Left renal cortex interstitium (tissue), 4 donors: ENCODE results near the gene RNF212. TPM values are rescaled to one million over a fixed set of nuclear protein-coding genes. Genes with fewer than 3 reads are reported as not detected.
A peak's percentile ranks its signal among the peaks of the same experiment; 100 is the strongest.
"Not testable (repeated sequence)": the region's sequence is repeated elsewhere in the genome, so short reads cannot be mapped to it uniquely, and the experiment has no call there.

Source experiments
- DNase-seq, 4 donors: peaks; one replicate each; pipeline ENCODE4 v3.0.0-alpha.2; 2013; ENCODE audit warnings: low read depth in 4 of 4, low spot score in 2 of 4, missing footprints in 1 of 4
- polyA plus RNA-seq, 4 donors: library from polyadenylated mRNA; unstranded; fragments of 120-200 nt; gene quantifications; one replicate each; pipeline ENCODE4 v1.2.1, GENCODE V29; 2013; ENCODE audit not compliant: insufficient read length in 4 of 4

The RNF212 gene
- polyA plus RNA-seq, 4 donors: 13.2 to 23.5 (median 17.0) TPM

- DNase-seq: peak in 1 of 4 donors; percentile 58
These were observed 40.4 kb downstream of the RNF212 start for GRCh38 chr4:1072830-1073446.

DNA sequence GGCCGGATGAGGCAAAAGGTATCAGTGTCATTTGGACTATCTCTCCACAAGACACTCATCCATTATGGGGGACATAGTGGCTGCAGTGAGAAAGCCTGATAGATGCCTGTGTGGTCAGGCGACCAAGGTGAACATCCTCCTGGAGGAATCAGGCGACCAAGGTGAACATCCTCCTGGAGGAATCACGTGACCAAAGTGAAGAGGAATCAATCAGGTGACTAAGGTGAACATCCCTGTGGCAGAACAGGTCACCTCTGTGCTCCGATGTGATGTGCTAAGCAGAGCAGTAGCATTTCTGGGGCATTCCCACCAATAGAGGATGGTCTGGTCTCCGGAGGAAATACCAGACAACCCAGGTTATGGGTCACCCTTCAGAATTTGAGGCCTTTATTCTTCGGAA, 44.0 kb downstream of the RNF212 start:
- no peak for DNase-seq

DNA sequence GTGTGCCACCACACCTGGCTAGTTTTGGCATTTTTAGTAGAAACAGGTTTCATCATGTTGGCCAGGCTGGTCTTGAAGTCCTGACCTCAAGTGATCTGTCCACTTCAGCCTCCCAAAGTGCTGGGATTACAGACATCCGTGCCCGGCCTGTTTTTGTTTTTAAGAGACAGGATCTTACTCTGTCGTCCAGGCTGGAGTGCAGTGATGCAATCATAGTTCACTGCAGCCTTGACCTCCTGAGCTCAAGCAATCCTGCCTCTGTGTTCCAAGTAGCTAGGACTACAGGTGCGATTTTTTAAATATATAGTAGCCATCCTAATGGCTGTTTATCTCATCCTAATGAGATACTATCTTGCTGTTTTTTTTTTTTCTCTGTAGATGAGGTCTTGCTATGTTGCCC, 47.6 kb downstream of the RNF212 start:
- DNase-seq: no peak

GRCh38 chr4:1062419-1062818, 50.9 kb downstream of the RNF212 start:
- no peak for DNase-seq

- no peak for DNase-seq
These were observed 51.6 kb downstream of the RNF212 start for GRCh38 chr4:1061760-1062159.

DNA sequence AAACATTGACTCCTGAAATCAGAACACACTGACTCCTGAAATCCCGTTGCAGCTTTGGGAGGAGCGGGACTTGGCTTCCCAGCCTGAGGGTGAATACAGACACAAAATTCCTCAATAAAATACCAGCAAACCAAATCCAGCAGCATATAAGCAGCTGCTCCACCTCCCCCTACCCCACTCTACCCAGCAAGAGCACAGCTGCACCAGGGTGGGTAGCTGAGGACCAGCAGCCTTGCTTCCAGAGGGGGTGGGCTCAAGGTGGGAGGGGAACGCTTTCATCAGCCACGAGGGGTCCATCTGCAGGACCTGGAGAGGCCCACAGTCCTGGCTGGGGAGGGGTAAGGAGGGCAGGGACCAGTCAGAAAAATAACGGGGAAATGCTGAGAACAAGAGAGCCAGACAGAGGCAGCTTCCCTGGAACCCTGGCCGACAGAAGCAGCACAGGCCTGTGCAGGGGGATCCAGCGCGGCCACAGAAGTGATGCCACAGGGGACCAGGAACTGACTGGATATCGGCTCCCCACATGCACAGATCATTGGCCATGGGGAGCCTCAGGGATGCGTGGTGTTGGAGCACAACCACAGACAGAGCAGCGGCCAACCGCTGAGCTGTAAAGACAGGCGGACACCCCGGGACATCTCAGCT, 52.2 kb downstream of the RNF212 start:
- no peak for DNase-seq

DNA sequence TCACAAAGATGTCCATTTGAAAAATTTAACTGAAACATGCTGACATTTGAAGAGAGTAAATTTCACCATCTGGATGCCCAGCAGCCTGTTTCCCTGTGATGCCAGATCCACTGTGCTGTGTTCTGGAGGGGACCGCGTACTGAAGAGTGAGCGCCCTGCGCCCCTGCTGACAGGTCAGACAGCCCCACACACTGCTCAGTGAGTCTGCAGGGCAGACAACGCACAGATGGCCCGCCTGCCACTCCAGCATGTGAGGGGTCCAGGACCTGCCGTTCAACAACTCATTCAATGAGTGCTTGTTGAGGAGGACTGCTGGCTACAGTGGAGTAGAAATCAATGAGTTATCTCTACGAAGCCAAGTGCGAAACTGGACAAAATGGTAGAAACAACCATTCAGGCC, 52.7 kb downstream of the RNF212 start:
- no peak for DNase-seq

- DNase-seq: no peak
These were observed 53.2 kb downstream of the RNF212 start for GRCh38 chr4:1060121-1060520.

GRCh38 chr4:1058997-1059665, 54.2 kb downstream of the RNF212 start:
- DNase-seq: no peak

- DNase-seq: no peak
These were observed 55.0 kb downstream of the RNF212 start for GRCh38 chr4:1058198-1058996.

DNA sequence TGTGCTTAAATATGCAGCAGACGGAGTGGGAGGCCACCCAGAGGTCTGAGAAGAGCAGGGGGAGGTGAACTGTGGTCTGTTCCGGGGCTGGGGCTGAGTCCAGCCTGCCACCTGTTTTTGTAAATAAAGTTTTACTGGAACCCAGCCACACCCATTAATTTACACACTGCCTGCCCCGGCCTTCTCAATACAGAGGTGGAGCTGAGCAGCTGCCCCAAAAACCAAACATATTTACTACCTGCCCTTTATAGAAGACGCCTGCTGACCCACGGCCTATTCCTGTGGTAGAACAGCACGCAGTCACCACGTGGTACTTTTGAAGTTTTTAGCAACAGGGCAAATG, 56.0 kb downstream of the RNF212 start:
- no peak for DNase-seq

DNA sequence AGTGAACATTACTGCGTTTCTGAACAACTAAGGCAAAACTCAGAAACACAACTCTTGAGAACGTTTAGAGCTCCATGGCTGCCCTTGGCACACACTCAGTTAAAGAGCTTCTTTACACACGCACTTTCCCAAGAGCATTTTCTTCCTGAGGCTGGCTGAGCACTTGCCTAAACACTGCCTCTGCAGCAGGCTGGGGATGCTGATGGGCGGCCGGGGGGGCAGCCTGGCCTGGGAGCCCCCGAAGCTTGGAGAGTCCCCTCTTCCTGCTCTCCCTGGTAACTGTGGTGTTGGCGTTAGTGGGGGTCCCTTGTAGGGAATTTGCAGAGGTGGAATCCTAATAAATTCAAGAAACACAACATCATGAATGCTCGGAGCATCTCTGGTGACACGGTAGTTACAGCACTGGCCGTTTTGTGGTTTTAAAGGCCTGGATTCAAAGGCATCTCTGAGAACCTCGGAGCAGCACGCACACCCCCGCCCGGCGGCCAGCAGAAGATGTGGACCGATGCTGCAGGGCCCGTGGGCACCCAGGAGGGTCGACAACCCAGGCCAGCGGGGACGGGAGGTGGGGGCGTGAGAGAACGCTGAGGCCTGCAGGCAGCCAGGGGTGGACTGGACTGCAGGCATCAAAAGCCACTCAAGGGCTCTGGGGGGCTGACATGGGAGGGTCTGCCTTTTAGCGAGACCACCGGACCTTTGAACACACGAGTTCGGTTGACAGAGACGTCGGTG, 56.5 kb downstream of the RNF212 start:
- DNase-seq: no peak

- no peak for DNase-seq
These were observed 57.4 kb downstream of the RNF212 start for GRCh38 chr4:1055721-1056590.

GRCh38 chr4:1055243-1055701, 58.1 kb downstream of the RNF212 start:
- DNase-seq: not testable (repeated sequence)

DNA sequence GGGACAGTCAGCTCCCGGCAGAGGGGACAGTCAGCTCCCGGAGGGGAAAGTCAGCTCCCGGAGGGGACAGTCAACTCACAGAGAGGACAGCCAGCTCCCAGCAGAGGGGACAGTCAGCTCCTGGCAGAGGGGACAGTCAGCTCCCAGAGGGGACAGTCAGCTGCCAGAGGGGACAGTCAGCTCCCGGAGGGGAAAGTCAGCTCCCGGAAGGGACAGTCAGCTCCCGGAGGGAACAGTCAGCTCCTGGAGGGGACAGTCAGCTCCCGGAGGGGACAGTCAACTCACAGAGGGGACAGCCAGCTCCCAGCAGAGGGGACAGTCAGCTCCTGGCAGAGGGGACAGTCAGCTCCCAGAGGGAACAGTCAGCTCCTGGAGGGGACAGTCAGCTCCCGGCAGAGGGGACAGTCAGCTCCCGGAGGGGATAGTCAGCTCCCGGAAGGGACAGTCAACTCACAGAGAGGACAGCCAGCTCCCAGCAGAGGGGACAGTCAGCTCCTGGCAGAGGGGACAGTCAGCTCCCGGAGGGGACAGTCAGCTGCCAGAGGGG, 58.6 kb downstream of the RNF212 start:
- DNase-seq: not testable (repeated sequence)

- not testable (repeated sequence) for DNase-seq
These were observed 59.5 kb downstream of the RNF212 start for GRCh38 chr4:1053891-1054290.

- DNase-seq: no peak
These were observed 60.2 kb downstream of the RNF212 start for GRCh38 chr4:1053080-1053661.

DNA sequence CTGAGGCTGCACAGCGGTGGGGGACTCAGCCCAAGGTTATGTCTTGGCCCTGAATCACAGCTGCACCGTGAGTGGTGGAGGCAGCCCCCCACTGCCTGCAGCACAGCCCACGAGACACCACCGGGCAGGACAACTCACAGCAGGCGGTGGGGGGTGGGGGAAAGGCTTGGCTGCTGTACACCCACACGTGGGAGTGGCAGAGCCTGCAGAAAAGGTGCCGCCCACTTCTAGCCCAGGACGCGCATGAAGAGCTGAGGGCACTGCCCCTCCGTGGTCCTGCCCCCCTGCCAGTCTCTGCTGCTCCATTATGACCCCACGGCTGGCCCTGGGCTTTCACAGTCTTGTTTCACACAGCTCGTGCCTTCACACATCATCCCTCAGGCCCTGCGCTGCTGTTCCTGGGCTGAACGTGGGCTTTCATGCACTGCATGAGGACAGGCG, 61.1 kb downstream of the RNF212 start:
- no peak for DNase-seq

DNA sequence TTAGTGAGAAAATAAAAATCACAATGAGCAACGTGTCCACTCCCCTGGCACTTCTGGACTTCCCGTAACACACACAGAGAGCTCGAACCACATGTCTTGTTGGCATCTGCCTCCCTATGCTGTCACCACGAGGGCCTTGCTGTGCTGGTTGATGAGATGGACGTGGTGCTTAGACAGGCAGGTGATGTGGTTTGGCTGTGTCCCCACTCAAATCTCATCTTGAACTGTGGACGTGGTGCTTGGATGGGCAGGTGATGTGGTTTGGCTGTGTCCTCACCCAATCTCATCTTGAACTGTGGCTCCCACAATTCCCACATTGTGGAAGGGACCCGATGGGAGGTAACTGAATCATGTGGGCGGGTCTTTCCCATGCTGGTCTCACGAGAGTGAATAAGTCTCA, 61.9 kb downstream of the RNF212 start:
- DNase-seq: no peak
